ENCODE measurements around the gene LRMDA. TPM values are rescaled to one million over a fixed set of nuclear protein-coding genes. Genes with fewer than 3 reads are reported as not detected.

Gene LRMDA
- total and polyA plus RNA-seq, 2 of the 13 experiments (the other 11 are each of a cell fraction or from before 2014, with no cell fraction given): 13.4 to 22.0 TPM

- peak; percentile 94 for TF ChIP-seq ZNF609 (CRISPR knock-in tag; IDR thresholded peaks at IDR 0.05; ENCODE audit: borderline replicate concordance)
- TF ChIP-seq CHD2 (IDR thresholded peaks at IDR 0.05; ENCODE audit: low read depth, low read length): no peak
- TF ChIP-seq E2F5 (CRISPR knock-in tag; conservative IDR thresholded peaks at IDR 0.05): no peak
- peak; percentile 53; the same call in 1 of the 2 replicates for TF ChIP-seq CCDC6 (CRISPR knock-in tag; IDR thresholded peaks at IDR 0.05)
- no peak; the same call in 1 of the 2 replicates for TF ChIP-seq NFIC (IDR thresholded peaks at IDR 0.05; ENCODE audit: low read length)
- TF ChIP-seq NFKB2 (CRISPR knock-in tag; IDR thresholded peaks at IDR 0.05; ENCODE audit: borderline replicate concordance): no peak
- no peak for TF ChIP-seq RORA (CRISPR knock-in tag; IDR thresholded peaks at IDR 0.05)
- TF ChIP-seq GZF1 (CRISPR knock-in tag; IDR thresholded peaks at IDR 0.05): no peak
- TF ChIP-seq ZNF577 (CRISPR knock-in tag; IDR thresholded peaks at IDR 0.05; ENCODE audit: borderline replicate concordance, low read depth): no peak
- peak; percentile 11; the same call in 1 of the 2 replicates for TF ChIP-seq ZNF556 (CRISPR knock-in tag; IDR thresholded peaks at IDR 0.05; ENCODE audit: borderline replicate concordance)
- TF ChIP-seq ZNF547 (CRISPR knock-in tag; IDR thresholded peaks at IDR 0.05): 0 out of 2 replicates have a peak, but pooled peaks have one; percentile 30
- no peak for TF ChIP-seq TRAFD1 (CRISPR knock-in tag; IDR thresholded peaks at IDR 0.05; ENCODE audit: borderline replicate concordance)
- peak; percentile 90 for TF ChIP-seq ZNF652 (CRISPR knock-in tag; IDR thresholded peaks at IDR 0.05; ENCODE audit: borderline replicate concordance, low read depth)
- TF ChIP-seq ISX (CRISPR knock-in tag; conservative IDR thresholded peaks at IDR 0.05): no peak
- TF ChIP-seq NFYC (CRISPR knock-in tag; IDR thresholded peaks at IDR 0.05): no peak
- no peak for TF ChIP-seq SMAD1 (CRISPR knock-in tag; IDR thresholded peaks at IDR 0.05; ENCODE audit: borderline replicate concordance, low read depth)
- TF ChIP-seq TP53 (CRISPR knock-in tag; conservative IDR thresholded peaks at IDR 0.05): 0 out of 2 replicates have a peak, but pooled peaks have one; percentile 18
- no peak for TF ChIP-seq ZNF576 (CRISPR knock-in tag; IDR thresholded peaks at IDR 0.05)
- no peak for TF ChIP-seq PLSCR1 (CRISPR knock-in tag; IDR thresholded peaks at IDR 0.05; ENCODE audit: borderline replicate concordance)
- peak; percentile 69 for TF ChIP-seq SAP130 (CRISPR knock-in tag; IDR thresholded peaks at IDR 0.05; ENCODE audit: low read depth)
- no peak for TF ChIP-seq HDAC6 (IDR thresholded peaks at IDR 0.05; ENCODE audit: low read depth, low read length)
Observed at GRCh38 chr10:75788394-75789205, 357.2 kb downstream of the LRMDA start (continued).

Data from HepG2 (cell line).